HepG2 (cell line): ENCODE data around the gene DNAJC28. TPM values are rescaled to one million over a fixed set of nuclear protein-coding genes. Genes with fewer than 3 reads are reported as not detected.

ENCODE experiments used
- HNF1A ChIP-seq, 2 experiments: sonication (generic) in 1 of 2; formaldehyde crosslinking in 1 of 2; IDR thresholded peaks; 2 replicates each; pipeline versions ENCODE4 v1.4.0 to v1.6.1; 2016 to 2020; ENCODE audit warnings: borderline replicate concordance in 1 of 2, low read depth in 1 of 2, mild to moderate bottlenecking in 1 of 2, missing genetic modification reagents in 1 of 2
- MNT ChIP-seq: fragments of 450-650 bp; IDR thresholded peaks from 2 replicates; pipeline ENCODE4 v1.6.1; 2016
- MXD4 ChIP-seq: IDR thresholded peaks from 2 replicates; pipeline ENCODE4 v1.6.1; 2016; ENCODE audit warnings: mild to moderate bottlenecking, missing biosample characterization, missing genetic modification reagents
- PATZ1 ChIP-seq: sonication (generic); formaldehyde crosslinking; IDR thresholded peaks from 2 replicates; pipeline ENCODE4 v1.4.0; 2020; ENCODE audit warnings: missing genetic modification reagents
- RERE ChIP-seq: IDR thresholded peaks from 2 replicates; pipeline ENCODE4 v1.6.1; 2016; ENCODE audit warnings: low read depth, missing genetic modification reagents, missing compliant biosample characterization
- SIX4 ChIP-seq: sonication (generic); formaldehyde crosslinking; IDR thresholded peaks from 2 replicates; pipeline ENCODE4 v1.4.0; 2020; ENCODE audit warnings: missing genetic modification reagents
- THAP7 ChIP-seq: sonication (generic); formaldehyde crosslinking; IDR thresholded peaks from 2 replicates; pipeline ENCODE4 v1.8.1; 2023; ENCODE audit warnings: mild to moderate bottlenecking, missing genetic modification reagents
- ZNF337 ChIP-seq: sonication (generic); formaldehyde crosslinking; IDR thresholded peaks from 2 replicates; pipeline ENCODE4 v1.5.1; 2020; ENCODE audit warnings: missing genetic modification reagents, low read depth, mild to moderate bottlenecking, borderline replicate concordance
- ZNF770 ChIP-seq: sonication (generic); formaldehyde crosslinking; IDR thresholded peaks from 2 replicates; pipeline ENCODE4 v1.5.0; 2020; ENCODE audit warnings: mild to moderate bottlenecking, missing genetic modification reagents
- ZNF883 ChIP-seq: sonication (generic); formaldehyde crosslinking; IDR thresholded peaks from 2 replicates; pipeline ENCODE4 v1.5.1; 2020; ENCODE audit warnings: mild to moderate bottlenecking, missing genetic modification reagents; ENCODE audit errors: not compliant biosample characterization
- polyA plus RNA-seq, 8 experiments: library from polyadenylated mRNA; depleted of rRNA in 3 of 8; stranded (reverse) in 7 of 8; unstranded in 1 of 8; fragments of >200 nt; fragmentation: Illumina TruSeq in 4 of 8; extraction: Trizol in 4 of 8; gene quantifications; 2 replicates each; pipeline versions ENCODE4 v1.2.1 to v1.2.3, GENCODE V29; 2011 to 2016; ENCODE audit warnings: low read depth in 4 of 8, missing spikeins in 1 of 8, mixed read lengths in 1 of 8; ENCODE audit not compliant: insufficient read depth in 1 of 8
- total RNA-seq, 5 experiments: library from RNA; depleted of rRNA; stranded (reverse); fragments of >200 nt; fragmentation: Illumina TruSeq; extraction: Trizol; gene quantifications; 2 replicates each; pipeline ENCODE4 v1.2.3, GENCODE V29; 2016; ENCODE audit warnings: low read depth in 1 of 5

Gene DNAJC28
- total and polyA plus RNA-seq, 2 of the 13 experiments (the other 11 are each of a cell fraction or from before 2014, with no cell fraction given), result 1.5 to 3.3 TPM

- TF ChIP-seq PATZ1 (CRISPR knock-in tag), result peak; percentile 76
- 0 out of 2 replicates have a peak, but pooled peaks have one; percentile 40 for TF ChIP-seq MXD4 (CRISPR knock-in tag)
- TF ChIP-seq ZNF883 (CRISPR knock-in tag), result peak; percentile 79
- no peak for TF ChIP-seq MNT
- TF ChIP-seq ZNF337 (CRISPR knock-in tag), result 0 out of 2 replicates have a peak, but pooled peaks have one; percentile 40
- TF ChIP-seq ZNF770, result no peak
- no peak for TF ChIP-seq SIX4
- no peak for TF ChIP-seq HNF1A (IDR thresholded peaks at IDR 0.05; ENCODE audit: low read depth)
- 0 out of 2 replicates have a peak, but pooled peaks have one; percentile 41 for TF ChIP-seq HNF1A (CRISPR knock-in tag; IDR thresholded peaks at IDR 0.05; ENCODE audit: borderline replicate concordance)
- peak; percentile 61; the same call in 1 of the 2 replicates for TF ChIP-seq THAP7
- TF ChIP-seq RERE (CRISPR knock-in tag), result no peak; the same call in 1 of the 2 replicates
Measured at GRCh38 chr21:33491373-33492102, at the start of gene DNAJC28 (continued).
